Endothelial cell of umbilical vein (primary cell): ENCODE data around the gene ANKRD13D. TPM values are rescaled to one million over a fixed set of nuclear protein-coding genes. Genes with fewer than 3 reads are reported as not detected.

Experiments used
- BruUV-seq: library from RNA; stranded (reverse); fragments of 400-500 nt; replicated peaks from 2 replicates; lab custom pipeline; 2021; lab: Mats Ljungman, UMichigan
- CTCF ChIA-PET: fragments of 300-600, 350-600 bp; sonication (Branson Sonifier 250); formaldehyde crosslinking; loops from one replicate; lab custom pipeline; 2021; ENCODE audit warnings: antibody characterized with exemption, inconsistent platforms; lab: Charles Lee
- POLR2A ChIA-PET: fragments of 300-600, 350-600 bp; sonication (Branson Sonifier 250); formaldehyde crosslinking; loops from one replicate; lab custom pipeline; 2021; ENCODE audit warnings: antibody characterized with exemption, inconsistent platforms; lab: Charles Lee
- DNase-seq: peaks from one replicate; pipeline ENCODE4 v3.0.0-alpha.2; 2011; ENCODE audit warnings: low read depth, low spot score
- FAIRE-seq: peaks from 2 replicates; lab custom pipeline; 2011; peaks lifted over from hg19 to GRCh38; lab: Jason Lieb, UNC
- H2AFZ ChIP-seq: 2 replicates; pipeline ENCODE4 v1.6.0; 2012; ENCODE audit warnings: low read depth, low read length, control low read depth, inconsistent platforms
- H3K27ac ChIP-seq: 2 replicates; pipeline ENCODE4 v1.5.1; 2011; ENCODE audit warnings: low read depth, mild to moderate bottlenecking, control low read depth, low read length, moderate library complexity; ENCODE audit not compliant: insufficient read depth
- H3K27me3 ChIP-seq, 2 experiments: 2 replicates each; pipeline versions ENCODE4 v1.6.0 to v1.6.1; 2011; ENCODE audit warnings: low read length in 2 of 2, mixed read lengths in 1 of 2; ENCODE audit not compliant: control insufficient read depth in 2 of 2, insufficient read depth in 2 of 2
- H3K36me3 ChIP-seq, 2 experiments: 2 replicates in 1 of 2; 3 replicates in 1 of 2; pipeline ENCODE4 v1.5.1; 2011; ENCODE audit warnings: low read length in 2 of 2, mild to moderate bottlenecking in 1 of 2, moderate library complexity in 1 of 2; ENCODE audit not compliant: control insufficient read depth in 2 of 2, insufficient read depth in 2 of 2; ENCODE audit errors: extremely low read depth in 1 of 2
- H3K4me1 ChIP-seq: 3 replicates; pipeline ENCODE4 v1.5.1; 2011; ENCODE audit warnings: mild to moderate bottlenecking, low read length; ENCODE audit not compliant: control insufficient read depth, insufficient read depth; ENCODE audit errors: extremely low read depth
- H3K4me2 ChIP-seq: 2 replicates; pipeline ENCODE4 v1.6.1; 2011; ENCODE audit warnings: low read length, control low read depth, mixed read lengths; ENCODE audit not compliant: insufficient read depth
- H3K4me3 ChIP-seq, 3 experiments: fragments of 200-600 bp in 1 of 3; sonication (generic), shearing (Covaris generic) in 1 of 3; replicated peaks in 1 of 3; 2 replicates each; pipeline ENCODE4 v1.5.1; 2011 to 2016; ENCODE audit warnings: control low read depth in 3 of 3, low read length in 3 of 3, mild to moderate bottlenecking in 2 of 3, inconsistent platforms in 1 of 3, low read depth in 1 of 3, moderate library complexity in 1 of 3; ENCODE audit not compliant: insufficient read depth in 1 of 3
- H3K79me2 ChIP-seq: 2 replicates; pipeline ENCODE4 v1.6.0; 2012; ENCODE audit warnings: low read length, inconsistent platforms; ENCODE audit not compliant: control insufficient read depth, insufficient read depth
- H3K9ac ChIP-seq: replicated peaks from 2 replicates; pipeline ENCODE3; 2011; ENCODE audit warnings: low read length, control low read depth; ENCODE audit not compliant: insufficient read depth; ENCODE audit errors: extremely low read depth
- H3K9me1 ChIP-seq: replicated peaks from 3 replicates; pipeline ENCODE4 v1.6.0; 2011; ENCODE audit warnings: mild to moderate bottlenecking, low read length; ENCODE audit not compliant: control insufficient read depth, insufficient read depth; ENCODE audit errors: extremely low read depth
- H3K9me3 ChIP-seq: replicated peaks from 2 replicates; pipeline ENCODE4 v1.5.1; 2012; ENCODE audit warnings: low read length, inconsistent platforms; ENCODE audit not compliant: control insufficient read depth, insufficient read depth
- H4K20me1 ChIP-seq: replicated peaks from 2 replicates; pipeline ENCODE3; 2011; ENCODE audit warnings: mild to moderate bottlenecking, low read length; ENCODE audit not compliant: control insufficient read depth, insufficient read depth; ENCODE audit errors: extremely low read depth
- EZH2 ChIP-seq: IDR thresholded peaks from 2 replicates; pipeline ENCODE4 v1.6.1; 2012; ENCODE audit warnings: borderline replicate concordance, low read depth, mild to moderate bottlenecking, moderate library complexity, low read length, inconsistent platforms; ENCODE audit not compliant: severe bottlenecking
- FOS ChIP-seq: IDR thresholded peaks from 2 replicates; pipeline ENCODE4 v1.6.1; 2011; ENCODE audit warnings: mild to moderate bottlenecking, low read length, moderate library complexity, borderline replicate concordance; ENCODE audit not compliant: insufficient read depth
- GATA2 ChIP-seq: IDR thresholded peaks from 2 replicates; pipeline ENCODE4 v1.7.0; 2011; ENCODE audit warnings: low read depth, mild to moderate bottlenecking, moderate library complexity, mixed read lengths, low read length; ENCODE audit not compliant: insufficient read length, insufficient read depth
- JUN ChIP-seq: IDR thresholded peaks from 2 replicates; pipeline ENCODE4 v1.6.1; 2011; ENCODE audit warnings: borderline replicate concordance, low read depth; ENCODE audit not compliant: insufficient read length, insufficient read depth
- MYC ChIP-seq: IDR thresholded peaks from one replicate; pipeline ENCODE4 v1.6.1; 2011; ENCODE audit warnings: mild to moderate bottlenecking, low read depth, low read length
- POLR2A ChIP-seq: IDR thresholded peaks from 2 replicates; pipeline ENCODE4 v1.6.1; 2012; ENCODE audit warnings: low read depth, mild to moderate bottlenecking, control low read depth, low read length
- POLR2AphosphoS5 ChIP-seq: IDR thresholded peaks from 2 replicates; pipeline ENCODE4 v1.6.1; 2012; ENCODE audit warnings: low read depth, mild to moderate bottlenecking, control low read depth, low read length, moderate library complexity; ENCODE audit not compliant: insufficient read depth
- dilution Hi-C: fragments of 300-500 bp; cut with MboI; formaldehyde crosslinking; loops from one replicate; pipeline ENCODE4 v1.15.0; 2019; ENCODE audit warnings: low sequenced_read_pairs; ENCODE audit not compliant: extremely low pct_ligation_motif_present
- intact Hi-C: fragments of 100-400 bp; cut with micrococcal nuclease; formaldehyde crosslinking; loops from one replicate; pipeline ENCODE4 v1.10.0; 2022
- polyA plus RNA-seq, 4 experiments: library from polyadenylated mRNA; depleted of rRNA in 3 of 4; stranded (reverse) in 3 of 4; unstranded in 1 of 4; fragments of >200 nt; gene quantifications; 2 replicates each; pipeline versions ENCODE4 v1.2.1 to v1.2.3, GENCODE V29; 2011 to 2012; ENCODE audit warnings: missing spikeins in 1 of 4
- total RNA-seq: library from RNA; stranded (reverse); gene quantifications from 2 replicates; pipeline ENCODE4 v1.2.3, GENCODE V29; 2021
- TF ChIP-seq, protein P1 (sequence below), 2 donors: IDR thresholded peaks; 1 replicate in 1 of 2; 2 replicates in 1 of 2; pipeline ENCODE4 v1.5.1; 2011; ENCODE audit warnings: low read length in 2 of 2, mild to moderate bottlenecking in 2 of 2, moderate library complexity in 2 of 2, control low read depth in 1 of 2, inconsistent platforms in 1 of 2, low read depth in 1 of 2; ENCODE audit not compliant: insufficient read depth in 1 of 2; ENCODE audit errors: extremely low read depth in 1 of 2
- TF ChIP-seq, protein P2 (sequence below): IDR thresholded peaks from 2 replicates; pipeline ENCODE4 v1.6.1; 2011; ENCODE audit not compliant: insufficient read depth, insufficient read length

The ANKRD13D gene
- total and polyA plus RNA-seq, 2 donors (not counting 3 experiments of a cell fraction or from before 2014, with no cell fraction given), result 43.5 to 57.5 TPM

DNA sequence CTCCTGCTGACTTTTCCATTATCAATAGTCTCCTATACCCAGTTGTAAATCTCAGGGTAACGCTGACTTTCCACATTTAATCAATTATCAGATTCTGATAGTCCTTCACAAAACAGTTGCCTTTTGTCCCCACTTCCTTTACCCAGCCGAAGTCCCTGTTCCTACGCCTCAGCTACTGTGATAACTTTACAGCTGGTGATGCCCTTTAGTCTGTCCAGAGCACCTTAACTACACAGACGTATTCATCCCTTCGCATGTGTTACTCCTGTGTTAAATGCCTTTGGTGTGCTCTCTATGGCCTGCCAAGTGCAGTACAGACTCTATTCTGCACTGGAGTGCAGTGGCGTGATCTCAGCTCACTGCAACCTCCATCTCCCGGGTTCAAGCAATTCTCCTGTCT, 34.4 kb downstream of the ANKRD13D start:
- no peaks in the 10 kb centered on the region for H3K9me3 ChIP-seq

More for the DNA sequence above, 34.4 kb downstream of the ANKRD13D start:
- Histone ChIP-seq H3K27ac (no peak overlapping the region), H3K4me1 (peaks cover 1% of the 10 kb centered on the region), H3K79me2 (no peaks in the 10 kb centered on the region), H3K9ac (no peak overlapping the region), H3K4me2 (no peak overlapping the region), H3K9me1 (no peaks in the 10 kb centered on the region), H2AFZ (no peak overlapping the region), H3K27me3 (no peaks in the 10 kb centered on the region), H4K20me1 (no peaks in the 10 kb centered on the region), H3K4me3 (no peak overlapping the region), H3K36me3 (no peaks in the 10 kb centered on the region)
- DNase-seq (no peak), FAIRE-seq (no peak)
- ChIA-PET CTCF (interaction anchor here (0.7 to 9.2 kb wide), 8 partner anchors 15 to 238 kb away, joined by 3 to 83 read pairs (median 4); partner anchors contain the start of genes GRK2 and RAD9A), POLR2A (no interaction called here)
- TF ChIP-seq, protein P1, sequence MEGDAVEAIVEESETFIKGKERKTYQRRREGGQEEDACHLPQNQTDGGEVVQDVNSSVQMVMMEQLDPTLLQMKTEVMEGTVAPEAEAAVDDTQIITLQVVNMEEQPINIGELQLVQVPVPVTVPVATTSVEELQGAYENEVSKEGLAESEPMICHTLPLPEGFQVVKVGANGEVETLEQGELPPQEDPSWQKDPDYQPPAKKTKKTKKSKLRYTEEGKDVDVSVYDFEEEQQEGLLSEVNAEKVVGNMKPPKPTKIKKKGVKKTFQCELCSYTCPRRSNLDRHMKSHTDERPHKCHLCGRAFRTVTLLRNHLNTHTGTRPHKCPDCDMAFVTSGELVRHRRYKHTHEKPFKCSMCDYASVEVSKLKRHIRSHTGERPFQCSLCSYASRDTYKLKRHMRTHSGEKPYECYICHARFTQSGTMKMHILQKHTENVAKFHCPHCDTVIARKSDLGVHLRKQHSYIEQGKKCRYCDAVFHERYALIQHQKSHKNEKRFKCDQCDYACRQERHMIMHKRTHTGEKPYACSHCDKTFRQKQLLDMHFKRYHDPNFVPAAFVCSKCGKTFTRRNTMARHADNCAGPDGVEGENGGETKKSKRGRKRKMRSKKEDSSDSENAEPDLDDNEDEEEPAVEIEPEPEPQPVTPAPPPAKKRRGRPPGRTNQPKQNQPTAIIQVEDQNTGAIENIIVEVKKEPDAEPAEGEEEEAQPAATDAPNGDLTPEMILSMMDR (IDR thresholded peaks at IDR 0.05; ENCODE audit: extremely low read depth in 1 of 2, insufficient read depth in 1 of 2, low read depth in 1 of 2, low read length in 2 of 2), result no peak
- TF ChIP-seq POLR2AphosphoS5 (no peak), POLR2A (no peak), EZH2 (no peak), FOS (no peak), MYC (no peak), JUN (no peak), GATA2 (no peak)
- TF ChIP-seq, protein P2, sequence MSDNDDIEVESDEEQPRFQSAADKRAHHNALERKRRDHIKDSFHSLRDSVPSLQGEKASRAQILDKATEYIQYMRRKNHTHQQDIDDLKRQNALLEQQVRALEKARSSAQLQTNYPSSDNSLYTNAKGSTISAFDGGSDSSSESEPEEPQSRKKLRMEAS, result no peak
- intact Hi-C loops, result no loop called here
- no TSS peak for BruUV-seq
- dilution Hi-C loops, result no loop called here
